HCT116 (cell line): Measurements from ENCODE around the gene SLC6A6. TPM values are rescaled to one million over a fixed set of nuclear protein-coding genes. Genes with fewer than 3 reads are reported as not detected.

Experiments used
- ATAC-seq: fragments of 200-7000 bp; cut with Tn5 transposase; 2 replicates; pipeline ENCODE4 v1.9.1; 2020; ENCODE audit warnings: mild to moderate bottlenecking, moderate library complexity
- BruUV-seq: library from RNA; stranded (reverse); fragments of 400-500 nt; replicated peaks from 2 replicates; lab custom pipeline; 2021; lab: Mats Ljungman, UMichigan
- CTCF ChIA-PET: fragments of 300-600 bp; sonication (Branson Sonifier 250); formaldehyde crosslinking; loops from one replicate; lab custom pipeline; 2021; ENCODE audit warnings: antibody characterized with exemption; lab: Charles Lee
- POLR2A ChIA-PET: fragments of 300-600, 350-600 bp; sonication (Branson Sonifier 250); formaldehyde crosslinking; loops from one replicate; lab custom pipeline; 2021; ENCODE audit warnings: antibody characterized with exemption; lab: Charles Lee
- RAD21 ChIA-PET, 2 experiments: fragments of 300-600 bp; sonication (Branson Sonifier 250); formaldehyde crosslinking; loops; one replicate each; lab custom pipeline; 2023; ENCODE audit warnings: low total read pairs in 2 of 2; ENCODE audit not compliant: uncharacterized antibody in 2 of 2, unreplicated experiment in 2 of 2, low non-redundant PET in 1 of 2; lab: Charles Lee
- DNase-seq: peaks from one replicate; pipeline ENCODE4 v3.0.0-alpha.2; 2010; ENCODE audit warnings: low read depth, low spot score
- H2AFZ ChIP-seq: fragments of 200-600 bp; shearing (Covaris generic), sonication (generic); 2 replicates; pipeline ENCODE4 v1.6.1; 2017; ENCODE audit warnings: low read depth, mixed run types, mixed read lengths, antibody characterized with exemption, low read length; ENCODE audit not compliant: poor library complexity, severe bottlenecking
- H3K27ac ChIP-seq: 2 replicates; pipeline ENCODE4 v1.5.1; 2012; ENCODE audit warnings: low read depth, low read length
- H3K27me3 ChIP-seq: fragments of 200-600 bp; sonication (generic); 2 replicates; pipeline ENCODE4 v1.6.1; 2016; ENCODE audit warnings: mixed run types, low read length, mixed read lengths; ENCODE audit not compliant: insufficient read depth
- H3K36me3 ChIP-seq, 2 experiments: fragments of 200-500 bp in 1 of 2; fragments of 200-600 bp in 1 of 2; sonication (Bioruptor generic) in 1 of 2; sonication (generic) in 1 of 2; 2 replicates each; pipeline versions ENCODE4 v1.5.1 to v1.6.1; 2014 to 2016; ENCODE audit warnings: low read length in 2 of 2, inconsistent platforms in 1 of 2, mixed read lengths in 1 of 2, mixed run types in 1 of 2; ENCODE audit not compliant: insufficient read depth in 2 of 2, control insufficient read depth in 1 of 2
- H3K4me1 ChIP-seq, 2 experiments: fragments of 200-600 bp in 1 of 2; sonication (generic) in 1 of 2; 2 replicates each; pipeline versions ENCODE4 v1.5.1 to v1.6.1; 2012 to 2017; ENCODE audit warnings: low read length in 2 of 2, inconsistent platforms in 1 of 2, mild to moderate bottlenecking in 1 of 2, mixed read lengths in 1 of 2, mixed run types in 1 of 2, moderate library complexity in 1 of 2; ENCODE audit not compliant: insufficient read depth in 2 of 2, control insufficient read depth in 1 of 2
- H3K4me2 ChIP-seq: fragments of 200-600 bp; sonication (generic); 2 replicates; pipeline ENCODE4 v1.6.1; 2017; ENCODE audit warnings: mixed run types, low read length, mixed read lengths
- H3K4me3 ChIP-seq, 2 experiments: fragments of 200-600 bp in 1 of 2; sonication (generic) in 1 of 2; replicated peaks in 1 of 2; 2 replicates each; pipeline ENCODE4 v1.5.1; 2011 to 2016; ENCODE audit warnings: low read length in 2 of 2, control low read depth in 1 of 2, low read depth in 1 of 2, mild to moderate bottlenecking in 1 of 2, mixed read lengths in 1 of 2, mixed run types in 1 of 2
- H3K79me2 ChIP-seq: fragments of 200-600 bp; sonication (generic); 2 replicates; pipeline ENCODE4 v1.6.1; 2017; ENCODE audit warnings: mild to moderate bottlenecking, mixed run types, low read length, moderate library complexity, mixed read lengths; ENCODE audit not compliant: insufficient read depth
- H3K9ac ChIP-seq: fragments of 200-600 bp; sonication (generic); 2 replicates; pipeline ENCODE4 v1.6.1; 2016; ENCODE audit warnings: low read length, mixed read lengths
- H3K9me2 ChIP-seq: fragments of 200-600 bp; sonication (generic), shearing (Covaris generic); 2 replicates; pipeline ENCODE4 v1.6.1; 2017; ENCODE audit warnings: mixed run types, mild to moderate bottlenecking, moderate library complexity; ENCODE audit not compliant: insufficient read depth
- H3K9me3 ChIP-seq, 2 experiments: fragments of 200-500 bp in 1 of 2; fragments of 200-600 bp in 1 of 2; sonication (Bioruptor generic) in 1 of 2; sonication (generic) in 1 of 2; 2 replicates each; pipeline ENCODE4 v1.6.1; 2014 to 2017; ENCODE audit warnings: low read length in 2 of 2, mixed read lengths in 2 of 2, inconsistent platforms in 1 of 2, low read depth in 1 of 2, mild to moderate bottlenecking in 1 of 2, mixed run types in 1 of 2, moderate library complexity in 1 of 2; ENCODE audit not compliant: control insufficient read depth in 1 of 2, insufficient read depth in 1 of 2
- H4K20me1 ChIP-seq: fragments of 200-600 bp; sonication (generic), shearing (Covaris generic); 2 replicates; pipeline ENCODE4 v1.6.1; 2017; ENCODE audit warnings: mixed run types, mild to moderate bottlenecking, moderate library complexity; ENCODE audit not compliant: insufficient read depth
- CBX3 ChIP-seq: IDR thresholded peaks from 2 replicates; pipeline ENCODE4 v1.6.1; 2012; ENCODE audit warnings: low read depth
- CTCF ChIP-seq, 3 experiments: fragments of 200-600 bp in 1 of 3; sonication (generic) in 1 of 3; IDR thresholded peaks in 2 of 3; conservative IDR thresholded peaks in 1 of 3; 2 replicates each; pipeline ENCODE4 v1.5.1; 2012 to 2017; ENCODE audit warnings: low read depth in 2 of 3, low read length in 2 of 3, antibody characterized with exemption in 1 of 3, borderline replicate concordance in 1 of 3, control low read depth in 1 of 3, mild to moderate bottlenecking in 1 of 3, mixed read lengths in 1 of 3, mixed run types in 1 of 3, moderate library complexity in 1 of 3; ENCODE audit not compliant: insufficient read depth in 1 of 3
- EGR1 ChIP-seq: IDR thresholded peaks from 2 replicates; pipeline ENCODE4 v1.6.1; 2012; ENCODE audit warnings: low read depth
- EZH2 ChIP-seq: fragments of 200-600 bp; sonication (generic); IDR thresholded peaks from 2 replicates; pipeline ENCODE4 v1.6.1; 2017; ENCODE audit warnings: antibody characterized with exemption, mixed run types
- EZH2phosphoT487 ChIP-seq: fragments of 200-600 bp; IDR thresholded peaks from 2 replicates; pipeline ENCODE4 v1.6.1; 2018; ENCODE audit warnings: antibody characterized with exemption, borderline replicate concordance
- FOSL1 ChIP-seq: IDR thresholded peaks from 2 replicates; pipeline ENCODE4 v1.6.1; 2012; ENCODE audit warnings: low read depth
- JUND ChIP-seq: IDR thresholded peaks from 2 replicates; pipeline ENCODE4 v1.6.1; 2012
- POLR2A ChIP-seq: IDR thresholded peaks from 2 replicates; pipeline ENCODE4 v1.7.0; 2011; ENCODE audit warnings: borderline replicate concordance; ENCODE audit not compliant: insufficient read depth, insufficient read length; ENCODE audit errors: extremely low read depth
- POLR2AphosphoS5 ChIP-seq: IDR thresholded peaks from 2 replicates; pipeline ENCODE4 v1.6.1; 2011; ENCODE audit warnings: mild to moderate bottlenecking, low read depth, low read length, moderate library complexity
- RAD21 ChIP-seq: IDR thresholded peaks from 2 replicates; pipeline ENCODE4 v1.6.1; 2012; ENCODE audit warnings: low read depth, mild to moderate bottlenecking
- SIN3A ChIP-seq: IDR thresholded peaks from 2 replicates; pipeline ENCODE4 v1.6.1; 2012; ENCODE audit warnings: low read depth
- SRF ChIP-seq: IDR thresholded peaks from 2 replicates; pipeline ENCODE4 v1.6.1; 2012; ENCODE audit warnings: low read depth
- YY1 ChIP-seq: IDR thresholded peaks from 2 replicates; pipeline ENCODE4 v1.6.1; 2011; ENCODE audit warnings: low read length, low read depth, moderate library complexity, mild to moderate bottlenecking; ENCODE audit not compliant: insufficient replicate concordance; ENCODE audit errors: extremely low read depth
- intact Hi-C: fragments of 100-400 bp; cut with micrococcal nuclease; formaldehyde crosslinking; loops from 2 replicates; pipeline ENCODE4 v1.10.0; 2022
- total RNA-seq: library from RNA; stranded (reverse); gene quantifications from one replicate; pipeline ENCODE4 v1.2.1, GENCODE V29; 2021; ENCODE audit not compliant: unreplicated experiment
- TF ChIP-seq, protein P1 (sequence below): IDR thresholded peaks from 2 replicates; pipeline ENCODE4 v1.6.1; 2012
- TF ChIP-seq, protein P2 (sequence below): IDR thresholded peaks from 2 replicates; pipeline ENCODE4 v1.6.1; 2011; ENCODE audit warnings: mild to moderate bottlenecking, low read length, moderate library complexity; ENCODE audit not compliant: insufficient replicate concordance; ENCODE audit errors: extremely low read depth

The SLC6A6 gene
- total RNA-seq, 1 experiment from 2014 or later = 36.3 TPM

- intact Hi-C loops = no loop called here
- TF ChIP-seq CTCF (IDR thresholded peaks at IDR 0.05 in 2 of 3, conservative IDR thresholded peaks at IDR 0.05 in 1 of 3; ENCODE audit: borderline replicate concordance in 1 of 3, insufficient read depth in 1 of 3, low read depth in 2 of 3, low read length in 2 of 3) = no peak
- no peak for TF ChIP-seq YY1
- TF ChIP-seq EGR1 = no peak
- no peak for TF ChIP-seq EZH2
- TF ChIP-seq, protein P1, sequence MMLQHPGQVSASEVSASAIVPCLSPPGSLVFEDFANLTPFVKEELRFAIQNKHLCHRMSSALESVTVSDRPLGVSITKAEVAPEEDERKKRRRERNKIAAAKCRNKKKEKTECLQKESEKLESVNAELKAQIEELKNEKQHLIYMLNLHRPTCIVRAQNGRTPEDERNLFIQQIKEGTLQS = no peak
- no peak; the same call in 1 of the 2 replicates for TF ChIP-seq SRF
- TF ChIP-seq CBX3 = no peak
- no peak for TF ChIP-seq RAD21
- no peak for TF ChIP-seq EZH2phosphoT487
- TF ChIP-seq POLR2AphosphoS5 = no peak
- TF ChIP-seq FOSL1 = no peak
- no peak for TF ChIP-seq JUND
- TF ChIP-seq POLR2A = no peak
- no peak for TF ChIP-seq SIN3A
- TF ChIP-seq, protein P2, sequence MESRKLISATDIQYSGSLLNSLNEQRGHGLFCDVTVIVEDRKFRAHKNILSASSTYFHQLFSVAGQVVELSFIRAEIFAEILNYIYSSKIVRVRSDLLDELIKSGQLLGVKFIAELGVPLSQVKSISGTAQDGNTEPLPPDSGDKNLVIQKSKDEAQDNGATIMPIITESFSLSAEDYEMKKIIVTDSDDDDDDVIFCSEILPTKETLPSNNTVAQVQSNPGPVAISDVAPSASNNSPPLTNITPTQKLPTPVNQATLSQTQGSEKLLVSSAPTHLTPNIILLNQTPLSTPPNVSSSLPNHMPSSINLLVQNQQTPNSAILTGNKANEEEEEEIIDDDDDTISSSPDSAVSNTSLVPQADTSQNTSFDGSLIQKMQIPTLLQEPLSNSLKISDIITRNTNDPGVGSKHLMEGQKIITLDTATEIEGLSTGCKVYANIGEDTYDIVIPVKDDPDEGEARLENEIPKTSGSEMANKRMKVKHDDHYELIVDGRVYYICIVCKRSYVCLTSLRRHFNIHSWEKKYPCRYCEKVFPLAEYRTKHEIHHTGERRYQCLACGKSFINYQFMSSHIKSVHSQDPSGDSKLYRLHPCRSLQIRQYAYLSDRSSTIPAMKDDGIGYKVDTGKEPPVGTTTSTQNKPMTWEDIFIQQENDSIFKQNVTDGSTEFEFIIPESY = no peak
- TF ChIP-seq, all 23 proteins: peak for 0
- no TSS peak for BruUV-seq
- Histone ChIP-seq H3K27me3 (no peaks in the 10 kb centered on the region), H3K9me3 (no peaks in the 10 kb centered on the region), H3K36me3 (no peaks in the 10 kb centered on the region), H3K4me1 (peaks cover 0 to 2% of the 10 kb centered on the region in 2 experiments; a peak in 2 of 4 replicates), H3K79me2 (no peaks in the 10 kb centered on the region), H3K27ac (no peak overlapping the region), H4K20me1 (no peaks in the 10 kb centered on the region), H2AFZ (no peak overlapping the region), H3K9me2 (no peaks in the 10 kb centered on the region), H3K4me2 (no peak overlapping the region), H3K9ac (no peak overlapping the region), H3K4me3 (no peak overlapping the region)
- no peak for DNase-seq
- ChIA-PET POLR2A (no interaction called here), CTCF (no interaction called here), RAD21 (no interaction called here)
- ATAC-seq = no peak
Measured at GRCh38 chr3:14389166-14389606, 13.2 kb upstream of the SLC6A6 start.
